GM04503 (cell line): ENCODE results near the gene CALML6.

Source experiments
- DNase-seq: peaks from one replicate; pipeline ENCODE4 v3.0.0-alpha.2; 2012; ENCODE audit warnings: low read depth

CALML6 gene

GRCh38 chr1:1911350-1912041, 3.6 kb upstream of the CALML6 start:
- no peak for DNase-seq

GRCh38 chr1:1914101-1914970, 724 bp upstream of the CALML6 start:
- DNase-seq: no peak

DNA sequence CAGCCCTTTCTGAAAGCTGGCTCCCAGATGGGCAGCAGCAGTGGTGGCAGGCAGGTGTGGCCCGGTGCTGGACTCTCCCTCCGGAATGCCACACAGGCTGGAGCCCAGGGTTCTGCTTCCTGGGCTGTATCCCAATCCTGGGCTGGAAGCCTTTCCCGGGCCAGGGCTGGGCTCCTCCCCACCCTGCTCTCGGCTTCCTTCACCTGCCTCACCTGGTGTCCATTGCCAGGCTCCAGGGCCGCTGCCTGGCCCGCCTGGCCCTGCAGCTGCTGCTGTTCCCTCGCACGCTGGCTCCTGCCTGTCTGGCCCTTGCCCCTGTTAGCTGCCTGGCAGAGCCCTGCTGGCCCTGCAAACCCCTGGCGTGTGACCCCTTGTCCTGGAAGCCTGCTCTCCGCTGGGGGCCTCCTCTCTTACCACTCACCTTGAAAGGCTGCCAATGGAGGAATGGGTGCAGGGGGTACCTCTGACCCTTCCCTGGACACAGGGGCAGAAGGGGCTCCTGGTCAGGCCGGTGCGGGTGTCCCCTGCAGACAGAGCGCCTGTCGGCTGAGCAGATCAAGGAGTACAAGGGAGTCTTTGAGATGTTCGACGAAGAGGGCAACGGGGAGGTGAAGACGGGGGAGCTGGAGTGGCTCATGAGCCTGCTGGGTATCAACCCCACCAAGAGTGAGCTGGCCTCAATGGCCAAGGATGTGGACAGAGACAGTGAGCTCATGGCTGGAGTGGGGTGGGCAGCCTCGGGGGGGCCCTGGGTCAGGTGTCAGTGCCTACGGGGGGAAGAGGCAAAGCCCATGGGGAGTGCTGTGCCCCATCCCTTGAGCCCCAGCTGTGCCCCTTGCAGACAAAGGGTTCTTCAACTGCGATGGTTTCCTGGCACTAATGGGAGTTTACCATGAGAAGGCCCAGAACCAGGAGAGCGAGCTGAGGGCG, 1.1 kb downstream of the CALML6 start:
- no peak for DNase-seq

GRCh38 chr1:1916851-1917251, 1.8 kb downstream of the CALML6 start:
- no peak for DNase-seq

DNA sequence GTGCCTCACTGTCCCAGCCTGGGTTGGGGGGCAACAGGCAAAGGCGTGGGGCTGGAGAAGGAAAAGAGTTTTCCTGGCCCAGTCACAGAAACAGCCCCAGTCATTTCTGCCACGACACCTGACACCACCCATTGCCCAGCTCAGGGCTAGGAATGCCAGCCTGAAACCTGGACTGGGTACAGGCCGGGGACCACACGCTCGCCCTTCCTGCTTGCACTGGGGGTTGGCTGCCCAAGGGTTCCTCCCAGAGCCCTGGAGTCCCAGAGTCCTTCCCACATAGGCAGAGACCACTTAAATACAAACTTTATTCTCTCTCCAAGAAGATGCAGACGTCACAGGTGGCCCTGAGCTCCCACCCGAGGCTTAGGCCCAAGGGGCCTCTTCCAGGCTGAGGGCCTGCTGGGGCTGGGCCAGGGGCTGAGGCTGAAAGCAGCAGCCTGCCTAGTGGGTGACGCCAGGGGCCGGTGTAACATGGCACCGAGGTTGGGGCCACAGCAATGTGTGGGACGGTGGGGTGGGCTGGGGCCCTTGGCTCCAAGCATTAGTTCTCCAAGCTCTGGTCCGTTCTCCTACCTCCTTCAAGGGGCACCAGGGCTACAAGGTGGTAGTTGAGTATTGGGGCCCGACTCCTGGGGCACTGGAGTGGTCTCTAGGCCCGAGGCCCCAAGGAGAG, 2.4 kb downstream of the CALML6 start:
- no peak for DNase-seq

GRCh38 chr1:1917995-1918900, 3.2 kb downstream of the CALML6 start:
- DNase-seq: no peak

GRCh38 chr1:1918901-1919303, 3.8 kb downstream of the CALML6 start, which contains the start of gene TMEM52:
Gene TMEM52, minus strand, starts transcription at chr1:1919279. Its CDS starts 14 bp downstream, at chr1:1919265.
- no peak for DNase-seq

DNA sequence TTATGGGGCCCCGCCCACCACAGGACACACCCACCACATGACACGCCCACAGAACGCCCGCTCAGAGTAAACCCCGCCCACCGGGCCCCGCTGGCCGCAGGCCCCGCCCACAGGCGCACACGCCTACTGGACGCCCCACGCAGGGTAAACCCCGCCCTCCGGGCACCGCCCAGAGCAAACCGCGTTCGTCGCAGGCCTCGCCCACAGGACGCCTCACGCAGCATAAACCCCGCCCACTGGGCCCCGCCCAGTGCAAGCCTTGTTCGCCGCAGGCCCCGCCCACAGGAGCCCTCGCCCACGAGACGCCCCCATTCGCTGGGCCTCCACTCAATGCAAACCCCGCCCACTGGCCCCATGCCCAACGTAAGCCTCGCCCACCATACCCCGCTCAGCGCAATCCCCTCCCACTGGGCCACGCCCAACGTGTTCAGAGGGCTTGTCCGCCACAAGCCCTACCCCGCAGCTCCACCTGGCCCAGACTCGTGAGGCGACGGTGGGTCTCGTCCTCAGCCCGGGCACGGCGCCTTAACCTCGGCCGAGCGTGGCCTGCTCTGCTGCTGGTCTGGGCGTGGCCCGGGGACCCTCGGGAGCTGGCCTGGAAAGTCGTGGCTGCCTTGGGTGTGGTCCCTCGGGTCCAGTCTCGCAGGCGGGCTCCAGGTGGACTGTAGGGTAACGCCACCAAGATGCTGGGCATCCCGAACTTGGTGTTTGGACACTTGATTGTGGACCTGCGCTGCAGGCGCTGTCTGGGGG, 4.4 kb downstream of the CALML6 start:
- peak; percentile 48 for DNase-seq

DNA sequence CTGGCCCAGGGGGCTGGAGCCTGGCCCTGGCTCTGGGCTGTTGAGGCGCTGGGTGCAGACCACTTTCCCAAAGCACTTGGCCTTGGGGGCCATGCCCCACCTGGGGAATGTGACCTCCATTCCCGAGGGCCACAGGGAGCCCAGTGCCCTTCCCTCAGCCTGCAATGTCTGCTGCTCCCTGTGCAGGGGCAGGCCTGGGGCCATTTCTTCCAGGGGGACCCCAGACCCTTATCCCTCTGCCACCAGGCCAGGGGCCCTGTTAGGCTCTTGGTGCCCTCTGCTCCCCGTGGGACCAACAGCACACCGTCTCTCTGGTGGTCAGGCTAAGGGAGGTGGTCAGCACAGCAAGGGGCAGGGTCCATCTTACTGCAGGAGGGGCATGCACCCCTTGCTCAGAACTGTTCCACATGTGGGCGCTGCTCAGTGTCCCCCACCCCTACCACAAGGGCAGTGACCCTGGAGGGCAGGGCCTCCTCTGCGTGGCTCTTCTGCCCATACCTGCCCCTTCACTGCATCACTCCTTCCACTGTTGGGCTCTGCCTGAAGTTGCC, 5.1 kb downstream of the CALML6 start:
- DNase-seq: no peak

GRCh38 chr1:1920608-1921458, 5.8 kb downstream of the CALML6 start:
- DNase-seq: no peak

DNA sequence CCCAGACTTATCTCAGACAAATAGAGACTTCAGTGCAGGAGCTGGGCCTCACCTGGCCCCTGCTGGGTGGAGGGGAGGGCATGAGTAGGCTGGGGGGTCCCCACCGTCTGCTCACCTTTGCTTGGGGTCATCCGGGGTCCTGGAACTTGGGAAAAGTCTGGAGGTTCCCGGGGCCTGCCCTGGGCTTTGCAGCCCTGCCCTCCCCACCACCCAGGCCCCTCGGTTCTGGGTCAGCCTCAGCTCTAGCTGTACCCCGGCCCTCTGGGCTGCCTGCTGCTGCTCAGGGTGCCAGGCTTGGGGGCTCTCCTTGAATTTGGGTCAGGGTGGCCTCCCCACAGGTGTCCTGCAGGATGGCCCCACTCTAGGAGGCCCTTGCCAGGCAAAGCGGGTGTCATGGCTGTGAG, 6.4 kb downstream of the CALML6 start:
- no peak for DNase-seq

DNA sequence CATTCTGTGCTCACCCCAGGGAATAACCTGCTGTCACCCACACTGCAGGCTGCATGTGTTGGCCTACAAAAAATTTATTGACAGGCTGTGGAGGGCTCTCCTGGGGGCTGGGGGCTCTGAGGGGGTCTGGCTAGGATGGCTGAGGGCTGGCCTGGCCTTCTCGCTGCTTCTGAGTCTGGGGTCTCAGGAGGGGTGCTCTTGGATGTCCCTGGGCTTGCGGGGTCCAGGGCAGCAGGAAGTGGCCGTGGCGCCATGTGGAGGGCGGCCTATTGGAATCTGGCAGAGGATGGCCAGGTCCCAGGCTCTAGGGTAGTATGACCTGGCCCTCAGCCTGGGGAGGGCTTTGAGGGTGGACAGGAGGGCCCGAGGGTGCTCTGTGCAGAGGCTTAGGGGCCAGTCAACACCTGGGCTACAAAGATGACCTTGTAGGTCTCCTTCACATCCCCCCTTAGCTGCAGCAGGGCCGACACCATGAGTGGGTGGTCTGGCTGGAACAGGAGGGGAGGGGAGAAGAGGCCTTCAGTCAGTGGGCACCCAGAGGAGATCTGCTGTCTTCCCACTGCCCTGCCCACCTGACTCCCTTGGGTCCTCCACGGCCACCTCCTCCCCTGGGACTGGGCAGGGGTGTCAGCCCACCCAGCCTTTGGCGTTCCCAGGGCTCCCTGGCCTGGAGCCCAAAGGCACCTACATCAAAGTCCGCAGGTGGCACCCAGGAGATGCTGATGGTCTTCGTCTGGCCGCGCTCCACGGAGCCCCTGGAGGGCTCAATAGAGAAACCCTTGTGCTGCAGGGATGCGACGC, 7.0 kb downstream of the CALML6 start:
- DNase-seq: no peak

- no peak for DNase-seq
Measured at GRCh38 chr1:1922702-1922955, 7.6 kb downstream of the CALML6 start.

GRCh38 chr1:1922956-1923833, 8.1 kb downstream of the CALML6 start:
- DNase-seq: no peak

- no peak for DNase-seq
Measured at GRCh38 chr1:1924386-1924785, 9.3 kb downstream of the CALML6 start.

DNA sequence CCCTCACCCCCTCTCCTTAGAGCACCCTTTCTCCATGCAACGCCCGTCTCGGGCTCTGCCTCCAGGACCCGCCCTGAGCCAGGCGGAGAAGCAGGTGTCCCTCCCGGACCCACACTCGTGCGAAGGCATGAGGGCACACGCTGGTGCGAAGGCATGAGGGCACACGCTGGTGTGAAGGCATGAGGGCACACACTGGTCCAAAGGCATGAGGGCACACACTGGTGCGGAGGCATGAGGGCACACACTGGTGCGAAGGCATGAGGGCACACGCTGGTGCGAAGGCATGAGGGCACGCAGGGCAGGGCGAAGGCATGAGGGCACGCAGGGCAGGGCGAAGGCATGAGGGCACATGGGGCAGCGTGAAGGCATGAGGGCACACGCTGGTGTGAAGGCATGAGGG, 9.8 kb downstream of the CALML6 start:
- DNase-seq: no peak
